Right lobe of liver (tissue), 6 donors: ENCODE results near the gene MT1X. TPM values are rescaled to one million over a fixed set of nuclear protein-coding genes. Genes with fewer than 3 reads are reported as not detected.
A peak's percentile ranks its signal among the peaks of the same experiment; 100 is the strongest.

ENCODE experiments used
- ATAC-seq, 4 donors: fragments of 200-7000 bp; cut with Tn5 transposase; one replicate each; pipeline ENCODE4 v1.9.1; 2020; ENCODE audit warnings: mild to moderate bottlenecking in 4 of 4, moderate library complexity in 4 of 4
- DNase-seq, 3 donors: peaks; one replicate each; pipeline ENCODE4 v3.0.0-alpha.2; 2020
- H3K27ac ChIP-seq, 3 donors: fragments of 200-600 bp; one replicate each; pipeline ENCODE4 v1.8.0; 2022
- H3K27me3 ChIP-seq, 2 donors: fragments of 200-600 bp; one replicate each; pipeline ENCODE4 v1.8.0; 2022
- H3K36me3 ChIP-seq, 4 donors: fragments of 200-600 bp; sonication (generic) in 1 of 4; one replicate each; pipeline versions ENCODE4 v1.5.1 to v1.8.0; 2017 to 2022; ENCODE audit warnings: control low read depth in 1 of 4
- H3K4me1 ChIP-seq, 4 donors: fragments of 200-600 bp; sonication (generic) in 1 of 4; one replicate each; pipeline versions ENCODE4 v1.5.1 to v1.8.0; 2017 to 2022; ENCODE audit warnings: control low read depth in 1 of 4
- H3K4me3 ChIP-seq, 3 donors: fragments of 200-600 bp; one replicate each; pipeline ENCODE4 v1.8.0; 2022
- H3K9me3 ChIP-seq, 4 donors: fragments of 200-600 bp; sonication (generic) in 1 of 4; one replicate each; pipeline versions ENCODE4 v1.5.1 to v1.8.0; 2017 to 2022; ENCODE audit warnings: control low read depth in 1 of 4
- POLR2A ChIP-seq: fragments of 450-650 bp; IDR thresholded peaks from one replicate; pipeline ENCODE4 v1.6.1; 2017; ENCODE audit warnings: antibody characterized with exemption, mild to moderate bottlenecking
- WGBS: methylation state at CpG from one replicate; pipeline ENCODE4 v1.1.6; 2018; ENCODE audit warnings: low coverage, low lambda C conversion rate; ENCODE audit not compliant: insufficient coverage; ENCODE audit errors: missing lambda C conversion rate; 5-methylcytosine and 5-hydroxymethylcytosine counted together
- intact Hi-C, 2 donors: fragments of 100-400 bp; cut with DNase I; formaldehyde crosslinking; loops; one replicate each; pipeline versions ENCODE4 v1.11.2 to v1.14.1; 2022
- total RNA-seq, 6 experiments: library from RNA; depleted of rRNA in 2 of 6; stranded (reverse); fragments of >200 nt in 2 of 6; fragmentation: NEBNext Ultra II Directional in 3 of 6; extraction: Animal tissue kit (Norgen Biotek cat#: 25700) in 3 of 6; gene quantifications; one replicate each; pipeline versions ENCODE4 v1.1.0 to v1.2.4, GENCODE V29; 2016 to 2023
- TF ChIP-seq, protein P1 (sequence below), 4 donors: fragments of 200-600 bp in 3 of 4; fragments of 450-650 bp in 1 of 4; IDR thresholded peaks; one replicate each; pipeline versions ENCODE4 v1.5.1 to v1.8.0; 2016 to 2022; ENCODE audit warnings: antibody characterized with exemption in 4 of 4, mild to moderate bottlenecking in 2 of 4
- donor health status: DM: no; HTN: yes; CAD: no.
- donor health status: DM: no; HTN: no; CAD: no.
- donor health status: DM: no; HTN: no; CAD: no.
- donor health status: DM: no; HTN: yes; CAD: no.
- donor health status: DM: no; HTN: yes; CAD: no.

The MT1X gene
- total RNA-seq, 6 experiments from 2014 or later, result 808 to 2,440 (median 1,620) TPM

- intact Hi-C loops, result no loop called here
- Histone ChIP-seq H3K27ac (no peak overlapping the region), H3K4me1 (peaks cover 0 to 41% (median 4%) of the 10 kb centered on the region in 4 donors), H3K36me3 (no peaks in the 10 kb centered on the region), H3K4me3 (no peak overlapping the region), H3K27me3 (no peaks in the 10 kb centered on the region), H3K9me3 (no peaks in the 10 kb centered on the region)
- ATAC-seq (no peak), DNase-seq (no peak)
- no peak for TF ChIP-seq POLR2A
- TF ChIP-seq, protein P1, sequence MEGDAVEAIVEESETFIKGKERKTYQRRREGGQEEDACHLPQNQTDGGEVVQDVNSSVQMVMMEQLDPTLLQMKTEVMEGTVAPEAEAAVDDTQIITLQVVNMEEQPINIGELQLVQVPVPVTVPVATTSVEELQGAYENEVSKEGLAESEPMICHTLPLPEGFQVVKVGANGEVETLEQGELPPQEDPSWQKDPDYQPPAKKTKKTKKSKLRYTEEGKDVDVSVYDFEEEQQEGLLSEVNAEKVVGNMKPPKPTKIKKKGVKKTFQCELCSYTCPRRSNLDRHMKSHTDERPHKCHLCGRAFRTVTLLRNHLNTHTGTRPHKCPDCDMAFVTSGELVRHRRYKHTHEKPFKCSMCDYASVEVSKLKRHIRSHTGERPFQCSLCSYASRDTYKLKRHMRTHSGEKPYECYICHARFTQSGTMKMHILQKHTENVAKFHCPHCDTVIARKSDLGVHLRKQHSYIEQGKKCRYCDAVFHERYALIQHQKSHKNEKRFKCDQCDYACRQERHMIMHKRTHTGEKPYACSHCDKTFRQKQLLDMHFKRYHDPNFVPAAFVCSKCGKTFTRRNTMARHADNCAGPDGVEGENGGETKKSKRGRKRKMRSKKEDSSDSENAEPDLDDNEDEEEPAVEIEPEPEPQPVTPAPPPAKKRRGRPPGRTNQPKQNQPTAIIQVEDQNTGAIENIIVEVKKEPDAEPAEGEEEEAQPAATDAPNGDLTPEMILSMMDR (IDR thresholded peaks at IDR 0.05), result no peak
- 100% methylated on average over 1 of the region's 1 CpG for WGBS
Observed at GRCh38 chr16:56645311-56645710, 37.0 kb upstream of the MT1X start.

GRCh38 chr16:56645838-56646237 is 36.4 kb upstream of the MT1X start:
- DNase-seq (no peak), ATAC-seq (no peak)
- Histone ChIP-seq H3K27ac (no peak overlapping the region), H3K36me3 (no peaks in the 10 kb centered on the region), H3K27me3 (no peaks in the 10 kb centered on the region), H3K4me3 (no peak overlapping the region), H3K4me1 (peaks cover 0 to 41% (median 4%) of the 10 kb centered on the region in 4 donors), H3K9me3 (no peaks in the 10 kb centered on the region)
- intact Hi-C loops, result no loop called here
- no CpG with 5 or more reads among the region's 1 CpG for WGBS
- TF ChIP-seq, protein P1 (IDR thresholded peaks at IDR 0.05), result no peak
- TF ChIP-seq POLR2A, result no peak

DNA sequence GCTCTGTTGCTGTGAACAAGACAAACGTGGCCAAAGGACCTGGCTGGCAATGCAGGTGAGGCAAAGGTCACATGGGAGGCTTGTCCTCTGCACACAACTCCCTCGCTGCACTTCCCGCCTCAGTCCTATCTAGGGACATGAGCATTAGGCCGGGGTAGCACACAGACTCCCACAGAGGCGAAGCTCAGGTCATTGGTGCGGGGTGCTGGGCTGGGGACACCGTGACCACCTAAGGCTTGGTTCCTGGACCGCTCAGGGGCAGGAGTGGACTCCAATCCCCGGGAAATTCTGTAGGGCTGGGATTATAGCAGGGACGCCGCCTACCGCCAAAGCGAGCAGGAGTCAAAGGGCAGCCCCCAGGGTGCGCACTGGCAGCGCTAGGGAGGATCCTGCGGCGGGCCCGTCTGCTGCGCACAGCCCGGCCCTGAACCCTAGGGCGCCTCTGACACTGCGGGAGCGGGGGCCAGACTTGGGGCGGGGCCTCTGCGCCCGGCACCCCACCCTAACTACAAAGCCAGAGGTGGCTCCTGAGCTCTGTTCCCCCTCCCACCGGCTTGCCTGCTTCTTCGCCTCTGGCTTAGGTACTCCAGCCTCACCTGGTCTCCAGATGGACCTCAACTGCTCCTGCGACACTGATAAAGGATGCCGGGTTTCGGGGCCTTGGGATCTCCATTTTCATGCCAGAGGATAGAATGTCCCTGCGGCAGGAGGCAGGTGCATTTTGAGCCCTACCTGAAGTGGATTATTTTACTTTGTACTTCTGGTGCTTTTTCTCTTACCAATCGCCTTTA is 34.4 kb upstream of the MT1X start:
- TF ChIP-seq, protein P1 (IDR thresholded peaks at IDR 0.05), result peak in 3 of 4 donors; percentile 20 to 28 (median 28)
- peak; percentile 59 for TF ChIP-seq POLR2A
- H3K27me3 ChIP-seq, result no peaks in the 10 kb centered on the region
- peak overlapping the region in 2 of 3 donors; percentile 51 to 85 for H3K27ac ChIP-seq
- intact Hi-C loops, result no loop called here
- H3K4me3 ChIP-seq, result peak overlapping the region in 1 of 3 donors; percentile 37
- DNase-seq, result peak; percentile 69 to 92 (median 91)
- 37% methylated on average over 3 of the region's 33 CpGs for WGBS
- peak; percentile 73 to 81 (median 78) for ATAC-seq
- H3K9me3 ChIP-seq, result no peaks in the 10 kb centered on the region
- no peaks in the 10 kb centered on the region for H3K36me3 ChIP-seq
- H3K4me1 ChIP-seq, result peaks cover 0 to 36% (median 4%) of the 10 kb centered on the region in 4 donors

DNA sequence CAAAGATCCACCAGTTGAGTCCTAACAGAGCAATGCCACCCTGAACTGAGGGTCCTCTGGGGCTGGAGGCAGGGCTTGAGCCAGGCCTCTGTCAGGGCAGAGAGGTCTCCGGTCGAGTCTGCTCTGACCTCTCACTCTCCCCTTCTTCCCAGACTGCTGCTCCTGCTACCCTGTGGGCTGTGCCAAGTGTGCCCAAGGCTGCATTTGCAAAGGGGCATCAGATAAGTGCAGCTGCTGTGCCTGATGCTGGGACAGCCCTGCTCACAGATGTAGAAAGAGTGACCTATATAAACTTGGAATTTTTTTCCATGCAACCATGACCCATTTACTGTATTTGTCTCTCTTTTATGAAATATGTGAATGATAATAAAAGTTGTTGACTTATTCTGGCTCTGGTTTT is 33.0 kb upstream of the MT1X start:
- H3K27ac ChIP-seq, result peak overlapping the region in 1 of 3 donors; percentile 85
- DNase-seq, result no peak
- no peaks in the 10 kb centered on the region for H3K9me3 ChIP-seq
- no peaks in the 10 kb centered on the region for H3K36me3 ChIP-seq
- no peak overlapping the region for H3K4me3 ChIP-seq
- intact Hi-C loops, result no loop called here
- ATAC-seq, result no peak
- TF ChIP-seq, protein P1 (IDR thresholded peaks at IDR 0.05), result no peak
- no peak for TF ChIP-seq POLR2A
- no peaks in the 10 kb centered on the region for H3K27me3 ChIP-seq
- WGBS, result no CpG with 5 or more reads among the region's 2 CpGs
- peaks cover 0 to 24% (median 0%) of the 10 kb centered on the region in 4 donors for H3K4me1 ChIP-seq
